Endothelial cell of umbilical vein (primary cell): ENCODE measurements around the gene FAM219A. TPM values are rescaled to one million over a fixed set of nuclear protein-coding genes. Genes with fewer than 3 reads are reported as not detected.
A peak's percentile ranks its signal among the peaks of the same experiment; 100 is the strongest.

Experiments
- BruUV-seq: library from RNA; stranded (reverse); fragments of 400-500 nt; replicated peaks from 2 replicates; lab custom pipeline; 2021; lab: Mats Ljungman, UMichigan
- CTCF ChIA-PET: fragments of 300-600, 350-600 bp; sonication (Branson Sonifier 250); formaldehyde crosslinking; loops from one replicate; lab custom pipeline; 2021; ENCODE audit warnings: antibody characterized with exemption, inconsistent platforms; lab: Charles Lee
- POLR2A ChIA-PET: fragments of 300-600, 350-600 bp; sonication (Branson Sonifier 250); formaldehyde crosslinking; loops from one replicate; lab custom pipeline; 2021; ENCODE audit warnings: antibody characterized with exemption, inconsistent platforms; lab: Charles Lee
- DNase-seq: peaks from one replicate; pipeline ENCODE4 v3.0.0-alpha.2; 2011; ENCODE audit warnings: low read depth, low spot score
- FAIRE-seq: peaks from 2 replicates; lab custom pipeline; 2011; peaks lifted over from hg19 to GRCh38; lab: Jason Lieb, UNC
- H2AFZ ChIP-seq: 2 replicates; pipeline ENCODE4 v1.6.0; 2012; ENCODE audit warnings: low read depth, low read length, control low read depth, inconsistent platforms
- H3K27ac ChIP-seq: 2 replicates; pipeline ENCODE4 v1.5.1; 2011; ENCODE audit warnings: low read depth, mild to moderate bottlenecking, control low read depth, low read length, moderate library complexity; ENCODE audit not compliant: insufficient read depth
- H3K27me3 ChIP-seq, 2 experiments: 2 replicates each; pipeline versions ENCODE4 v1.6.0 to v1.6.1; 2011; ENCODE audit warnings: low read length in 2 of 2, mixed read lengths in 1 of 2; ENCODE audit not compliant: control insufficient read depth in 2 of 2, insufficient read depth in 2 of 2
- H3K36me3 ChIP-seq, 2 experiments: 2 replicates in 1 of 2; 3 replicates in 1 of 2; pipeline ENCODE4 v1.5.1; 2011; ENCODE audit warnings: low read length in 2 of 2, mild to moderate bottlenecking in 1 of 2, moderate library complexity in 1 of 2; ENCODE audit not compliant: control insufficient read depth in 2 of 2, insufficient read depth in 2 of 2; ENCODE audit errors: extremely low read depth in 1 of 2
- H3K4me1 ChIP-seq: 3 replicates; pipeline ENCODE4 v1.5.1; 2011; ENCODE audit warnings: mild to moderate bottlenecking, low read length; ENCODE audit not compliant: control insufficient read depth, insufficient read depth; ENCODE audit errors: extremely low read depth
- H3K4me2 ChIP-seq: 2 replicates; pipeline ENCODE4 v1.6.1; 2011; ENCODE audit warnings: low read length, control low read depth, mixed read lengths; ENCODE audit not compliant: insufficient read depth
- H3K4me3 ChIP-seq, 3 experiments: fragments of 200-600 bp in 1 of 3; sonication (generic), shearing (Covaris generic) in 1 of 3; replicated peaks in 1 of 3; 2 replicates each; pipeline ENCODE4 v1.5.1; 2011 to 2016; ENCODE audit warnings: control low read depth in 3 of 3, low read length in 3 of 3, mild to moderate bottlenecking in 2 of 3, inconsistent platforms in 1 of 3, low read depth in 1 of 3, moderate library complexity in 1 of 3; ENCODE audit not compliant: insufficient read depth in 1 of 3
- H3K79me2 ChIP-seq: 2 replicates; pipeline ENCODE4 v1.6.0; 2012; ENCODE audit warnings: low read length, inconsistent platforms; ENCODE audit not compliant: control insufficient read depth, insufficient read depth
- H3K9ac ChIP-seq: replicated peaks from 2 replicates; pipeline ENCODE3; 2011; ENCODE audit warnings: low read length, control low read depth; ENCODE audit not compliant: insufficient read depth; ENCODE audit errors: extremely low read depth
- H3K9me1 ChIP-seq: replicated peaks from 3 replicates; pipeline ENCODE4 v1.6.0; 2011; ENCODE audit warnings: mild to moderate bottlenecking, low read length; ENCODE audit not compliant: control insufficient read depth, insufficient read depth; ENCODE audit errors: extremely low read depth
- H3K9me3 ChIP-seq: replicated peaks from 2 replicates; pipeline ENCODE4 v1.5.1; 2012; ENCODE audit warnings: low read length, inconsistent platforms; ENCODE audit not compliant: control insufficient read depth, insufficient read depth
- H4K20me1 ChIP-seq: replicated peaks from 2 replicates; pipeline ENCODE3; 2011; ENCODE audit warnings: mild to moderate bottlenecking, low read length; ENCODE audit not compliant: control insufficient read depth, insufficient read depth; ENCODE audit errors: extremely low read depth
- EZH2 ChIP-seq: IDR thresholded peaks from 2 replicates; pipeline ENCODE4 v1.6.1; 2012; ENCODE audit warnings: borderline replicate concordance, low read depth, mild to moderate bottlenecking, moderate library complexity, low read length, inconsistent platforms; ENCODE audit not compliant: severe bottlenecking
- JUN ChIP-seq: IDR thresholded peaks from 2 replicates; pipeline ENCODE4 v1.6.1; 2011; ENCODE audit warnings: borderline replicate concordance, low read depth; ENCODE audit not compliant: insufficient read length, insufficient read depth
- MAX ChIP-seq: IDR thresholded peaks from 2 replicates; pipeline ENCODE4 v1.6.1; 2011; ENCODE audit not compliant: insufficient read depth, insufficient read length
- POLR2AphosphoS5 ChIP-seq: IDR thresholded peaks from 2 replicates; pipeline ENCODE4 v1.6.1; 2012; ENCODE audit warnings: low read depth, mild to moderate bottlenecking, control low read depth, low read length, moderate library complexity; ENCODE audit not compliant: insufficient read depth
- dilution Hi-C: fragments of 300-500 bp; cut with MboI; formaldehyde crosslinking; loops from one replicate; pipeline ENCODE4 v1.15.0; 2019; ENCODE audit warnings: low sequenced_read_pairs; ENCODE audit not compliant: extremely low pct_ligation_motif_present
- intact Hi-C: fragments of 100-400 bp; cut with micrococcal nuclease; formaldehyde crosslinking; loops from one replicate; pipeline ENCODE4 v1.10.0; 2022
- polyA plus RNA-seq, 4 experiments: library from polyadenylated mRNA; depleted of rRNA in 3 of 4; stranded (reverse) in 3 of 4; unstranded in 1 of 4; fragments of >200 nt; gene quantifications; 2 replicates each; pipeline versions ENCODE4 v1.2.1 to v1.2.3, GENCODE V29; 2011 to 2012; ENCODE audit warnings: missing spikeins in 1 of 4
- total RNA-seq: library from RNA; stranded (reverse); gene quantifications from 2 replicates; pipeline ENCODE4 v1.2.3, GENCODE V29; 2021

FAM219A gene
- total and polyA plus RNA-seq, 2 donors (not counting 3 experiments of a cell fraction or from before 2014, with no cell fraction given): 18.1 to 35.7 TPM

GRCh38 chr9:34431667-34432066, 26.7 kb downstream of the FAM219A start:
- no peaks in the 10 kb centered on the region for H3K27me3 ChIP-seq
- CTCF ChIA-PET: interaction anchor here (1.0 to 7.9 kb wide), 12 partner anchors 9 to 172 kb away, joined by 3 to 108 read pairs (median 7); no protein-coding TSS in a partner anchor
- no peaks in the 10 kb centered on the region for H3K36me3 ChIP-seq
- no peak overlapping the region for H2AFZ ChIP-seq
- no peak overlapping the region for H3K27ac ChIP-seq
- H4K20me1 ChIP-seq: no peaks in the 10 kb centered on the region
- H3K9me1 ChIP-seq: no peaks in the 10 kb centered on the region
- H3K4me1 ChIP-seq: peaks cover 15% of the 10 kb centered on the region
- TF ChIP-seq POLR2AphosphoS5: no peak
- no peak for TF ChIP-seq JUN
- no peak for TF ChIP-seq EZH2
- FAIRE-seq (no peak), DNase-seq (no peak)
- H3K79me2 ChIP-seq: no peaks in the 10 kb centered on the region
- H3K4me2 ChIP-seq: no peak overlapping the region
- no peaks in the 10 kb centered on the region for H3K9me3 ChIP-seq
- dilution Hi-C loops: no loop called here
- POLR2A ChIA-PET: no interaction called here
- H3K9ac ChIP-seq: no peak overlapping the region
- H3K4me3 ChIP-seq: no peak overlapping the region
- no TSS peak for BruUV-seq
- intact Hi-C loops: no loop called here

- Histone ChIP-seq H3K9me1 (no peaks in the 10 kb centered on the region), H2AFZ (no peak overlapping the region), H3K79me2 (no peaks in the 10 kb centered on the region), H3K4me1 (peaks cover 15% of the 10 kb centered on the region), H3K27ac (no peak overlapping the region), H3K9ac (no peak overlapping the region), H3K4me2 (no peak overlapping the region), H4K20me1 (no peaks in the 10 kb centered on the region), H3K4me3 (no peak overlapping the region), H3K27me3 (no peaks in the 10 kb centered on the region), H3K9me3 (no peaks in the 10 kb centered on the region), H3K36me3 (no peaks in the 10 kb centered on the region)
- TF ChIP-seq EZH2: no peak
- no peak for TF ChIP-seq MAX
- ChIA-PET CTCF (interaction anchor here (0.6 to 7.9 kb wide), 17 partner anchors 9 to 173 kb away, joined by 3 to 108 read pairs (median 4); no protein-coding TSS in a partner anchor), POLR2A (interaction anchor here (0.6 kb wide), 1 partner anchor 84 kb away, joined by 4 read pairs; no protein-coding TSS in a partner anchor)
- peak; percentile 85 for FAIRE-seq
- DNase-seq: peak; percentile 64
- intact Hi-C loops: loop anchor here (1.0 kb wide), 1 partner anchor 18 kb away; no protein-coding TSS in a partner anchor
- no TSS peak for BruUV-seq
- dilution Hi-C loops: no loop called here
These were observed 27.4 kb downstream of the FAM219A start for GRCh38 chr9:34430843-34431437.
